ENCODE results near the gene EVI2A. TPM values are rescaled to one million over a fixed set of nuclear protein-coding genes. Genes with fewer than 3 reads are reported as not detected.

The EVI2A gene
- total and polyA plus RNA-seq, 2 of the 13 experiments (the other 11 are each of a cell fraction or from before 2014, with no cell fraction given), result not detected

- Histone ChIP-seq H3K4me3 (replicated peaks in 1 of 3; ENCODE audit: insufficient read depth in 1 of 3, low read depth in 2 of 3, low read length in 3 of 3) (no peak overlapping the region), H3K27ac (ENCODE audit: extremely low read length, insufficient read depth, low read length) (no peak overlapping the region), H3K36me3 (replicated peaks in 1 of 2; ENCODE audit: control insufficient read depth in 1 of 2, insufficient read depth in 2 of 2, low read length in 2 of 2) (peaks cover 0 to 7% of the 10 kb centered on the region in 2 experiments; a peak in 3 of 5 replicates), H3K4me1 (ENCODE audit: insufficient read depth, low read length) (no peaks in the 10 kb centered on the region), H2AFZ (ENCODE audit: low read length) (no peak overlapping the region), H3K79me2 (ENCODE audit: insufficient read depth, low read length) (no peaks in the 10 kb centered on the region), H3K27me3 (ENCODE audit: control insufficient read depth in 1 of 2, insufficient read depth in 2 of 2, low read length in 2 of 2) (no peaks in the 10 kb centered on the region), H3K9me3 (ENCODE audit: low read length) (no peaks in the 10 kb centered on the region), H4K20me1 (ENCODE audit: insufficient read depth, low read length) (no peaks in the 10 kb centered on the region), H3K4me2 (ENCODE audit: low read depth, low read length) (no peak overlapping the region), H3K9ac (ENCODE audit: insufficient read depth, low read depth, low read length) (no peak overlapping the region)
- intact Hi-C loops (cut with micrococcal nuclease; ENCODE audit: unreplicated experiment) (no loop called here), in situ Hi-C loops (cut with HindIII; ENCODE audit: extremely low pct_ligation_motif_present, low pct_unique_long_range_greater_than_20kb) (no loop called here)
- POLR2A ChIA-PET, result no interaction called here
- 98% methylated on average over 4 of the region's 4 CpGs for WGBS (ENCODE audit: low lambda C conversion rate)
- ATAC-seq (no peak), DNase-seq (ENCODE audit: low spot score) (no peak), FAIRE-seq (no peak)
- CTCF ChIA-PET (ENCODE audit: low intra/inter-chr PET ratio, low total read pairs), result no interaction called here
- BruUV-seq (replicated peaks), result no TSS peak
- no peak for TF ChIP-seq ZFP62 (CRISPR knock-in tag; IDR thresholded peaks at IDR 0.05)
- no peak for TF ChIP-seq ARID2 (CRISPR knock-in tag; IDR thresholded peaks at IDR 0.05; ENCODE audit: borderline replicate concordance)
- TF ChIP-seq ZNF260 (CRISPR knock-in tag; IDR thresholded peaks at IDR 0.05; ENCODE audit: borderline replicate concordance, low read depth), result no peak
- TF ChIP-seq ZNF383 (CRISPR knock-in tag; IDR thresholded peaks at IDR 0.05; ENCODE audit: borderline replicate concordance), result no peak
- TF ChIP-seq, protein P1, sequence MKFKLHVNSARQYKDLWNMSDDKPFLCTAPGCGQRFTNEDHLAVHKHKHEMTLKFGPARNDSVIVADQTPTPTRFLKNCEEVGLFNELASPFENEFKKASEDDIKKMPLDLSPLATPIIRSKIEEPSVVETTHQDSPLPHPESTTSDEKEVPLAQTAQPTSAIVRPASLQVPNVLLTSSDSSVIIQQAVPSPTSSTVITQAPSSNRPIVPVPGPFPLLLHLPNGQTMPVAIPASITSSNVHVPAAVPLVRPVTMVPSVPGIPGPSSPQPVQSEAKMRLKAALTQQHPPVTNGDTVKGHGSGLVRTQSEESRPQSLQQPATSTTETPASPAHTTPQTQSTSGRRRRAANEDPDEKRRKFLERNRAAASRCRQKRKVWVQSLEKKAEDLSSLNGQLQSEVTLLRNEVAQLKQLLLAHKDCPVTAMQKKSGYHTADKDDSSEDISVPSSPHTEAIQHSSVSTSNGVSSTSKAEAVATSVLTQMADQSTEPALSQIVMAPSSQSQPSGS (CRISPR knock-in tag; IDR thresholded peaks at IDR 0.05), result no peak
- no peak for TF ChIP-seq ZNF781 (CRISPR knock-in tag; IDR thresholded peaks at IDR 0.05; ENCODE audit: borderline replicate concordance, not compliant biosample characterization)
- TF ChIP-seq CBX1 (IDR thresholded peaks at IDR 0.05; ENCODE audit: low read depth), result no peak
- no peak for TF ChIP-seq ZBTB49 (CRISPR knock-in tag; IDR thresholded peaks at IDR 0.05; ENCODE audit: borderline replicate concordance)
- no peak for TF ChIP-seq GLI4 (CRISPR knock-in tag; IDR thresholded peaks at IDR 0.05; ENCODE audit: borderline replicate concordance)
- no peak for TF ChIP-seq ZNF296 (CRISPR knock-in tag; conservative IDR thresholded peaks at IDR 0.05)
- no peak for TF ChIP-seq KLF13 (CRISPR knock-in tag; IDR thresholded peaks at IDR 0.05)
- no peak for TF ChIP-seq GPN1 (CRISPR knock-in tag; IDR thresholded peaks at IDR 0.05; ENCODE audit: borderline replicate concordance)
- TF ChIP-seq SOX13 (IDR thresholded peaks at IDR 0.05), result no peak
- no peak for TF ChIP-seq SOX13 (CRISPR knock-in tag; conservative IDR thresholded peaks at IDR 0.05 in 1 of 2, IDR thresholded peaks at IDR 0.05 in 1 of 2)
- TF ChIP-seq, protein P2, sequence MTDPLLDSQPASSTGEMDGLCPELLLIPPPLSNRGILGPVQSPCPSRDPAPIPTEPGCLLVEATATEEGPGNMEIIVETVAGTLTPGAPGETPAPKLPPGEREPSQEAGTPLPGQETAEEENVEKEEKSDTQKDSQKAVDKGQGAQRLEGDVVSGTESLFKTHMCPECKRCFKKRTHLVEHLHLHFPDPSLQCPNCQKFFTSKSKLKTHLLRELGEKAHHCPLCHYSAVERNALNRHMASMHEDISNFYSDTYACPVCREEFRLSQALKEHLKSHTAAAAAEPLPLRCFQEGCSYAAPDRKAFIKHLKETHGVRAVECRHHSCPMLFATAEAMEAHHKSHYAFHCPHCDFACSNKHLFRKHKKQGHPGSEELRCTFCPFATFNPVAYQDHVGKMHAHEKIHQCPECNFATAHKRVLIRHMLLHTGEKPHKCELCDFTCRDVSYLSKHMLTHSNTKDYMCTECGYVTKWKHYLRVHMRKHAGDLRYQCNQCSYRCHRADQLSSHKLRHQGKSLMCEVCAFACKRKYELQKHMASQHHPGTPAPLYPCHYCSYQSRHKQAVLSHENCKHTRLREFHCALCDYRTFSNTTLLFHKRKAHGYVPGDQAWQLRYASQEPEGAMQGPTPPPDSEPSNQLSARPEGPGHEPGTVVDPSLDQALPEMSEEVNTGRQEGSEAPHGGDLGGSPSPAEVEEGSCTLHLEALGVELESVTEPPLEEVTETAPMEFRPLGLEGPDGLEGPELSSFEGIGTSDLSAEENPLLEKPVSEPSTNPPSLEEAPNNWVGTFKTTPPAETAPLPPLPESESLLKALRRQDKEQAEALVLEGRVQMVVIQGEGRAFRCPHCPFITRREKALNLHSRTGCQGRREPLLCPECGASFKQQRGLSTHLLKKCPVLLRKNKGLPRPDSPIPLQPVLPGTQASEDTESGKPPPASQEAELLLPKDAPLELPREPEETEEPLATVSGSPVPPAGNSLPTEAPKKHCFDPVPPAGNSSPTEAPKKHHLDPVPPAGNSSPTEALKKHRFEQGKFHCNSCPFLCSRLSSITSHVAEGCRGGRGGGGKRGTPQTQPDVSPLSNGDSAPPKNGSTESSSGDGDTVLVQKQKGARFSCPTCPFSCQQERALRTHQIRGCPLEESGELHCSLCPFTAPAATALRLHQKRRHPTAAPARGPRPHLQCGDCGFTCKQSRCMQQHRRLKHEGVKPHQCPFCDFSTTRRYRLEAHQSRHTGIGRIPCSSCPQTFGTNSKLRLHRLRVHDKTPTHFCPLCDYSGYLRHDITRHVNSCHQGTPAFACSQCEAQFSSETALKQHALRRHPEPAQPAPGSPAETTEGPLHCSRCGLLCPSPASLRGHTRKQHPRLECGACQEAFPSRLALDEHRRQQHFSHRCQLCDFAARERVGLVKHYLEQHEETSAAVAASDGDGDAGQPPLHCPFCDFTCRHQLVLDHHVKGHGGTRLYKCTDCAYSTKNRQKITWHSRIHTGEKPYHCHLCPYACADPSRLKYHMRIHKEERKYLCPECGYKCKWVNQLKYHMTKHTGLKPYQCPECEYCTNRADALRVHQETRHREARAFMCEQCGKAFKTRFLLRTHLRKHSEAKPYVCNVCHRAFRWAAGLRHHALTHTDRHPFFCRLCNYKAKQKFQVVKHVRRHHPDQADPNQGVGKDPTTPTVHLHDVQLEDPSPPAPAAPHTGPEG (CRISPR knock-in tag; IDR thresholded peaks at IDR 0.05), result no peak
- TF ChIP-seq MED13 (CRISPR knock-in tag; IDR thresholded peaks at IDR 0.05), result no peak
Measured at GRCh38 chr17:31321966-31322365, 544 bp upstream of the EVI2A start.

Measured in HepG2 (cell line).